Type B pancreatic cell (in vitro differentiated cells): ENCODE results near the gene NIM1K. TPM values are rescaled to one million over a fixed set of nuclear protein-coding genes. Genes with fewer than 3 reads are reported as not detected.
A peak's percentile ranks its signal among the peaks of the same experiment; 100 is the strongest.

Experiments used
- DNase-seq: peaks from one replicate; pipeline ENCODE4 v3.0.0; 2021; ENCODE audit warnings: mixed read lengths; ENCODE audit not compliant: unreplicated experiment; ENCODE audit errors: extremely low spot score
- H3K27ac Mint-ChIP-seq: 2 replicates; pipeline ENCODE4 v1.8.0; 2021; ENCODE audit warnings: mild to moderate bottlenecking, mixed read lengths
- H3K27me3 Mint-ChIP-seq: 2 replicates; pipeline ENCODE4 v1.8.0; 2021; ENCODE audit warnings: mixed read lengths
- H3K36me3 Mint-ChIP-seq: 2 replicates; pipeline ENCODE4 v1.8.0; 2021; ENCODE audit warnings: mixed read lengths
- H3K4me1 Mint-ChIP-seq: one replicate; pipeline ENCODE4 v1.8.0; 2021; ENCODE audit warnings: mixed read lengths; ENCODE audit not compliant: unreplicated experiment
- H3K4me3 Mint-ChIP-seq: 2 replicates; pipeline ENCODE4 v1.8.0; 2021; ENCODE audit warnings: mild to moderate bottlenecking, mixed read lengths
- H3K9me3 Mint-ChIP-seq: 2 replicates; pipeline ENCODE4 v1.8.0; 2021; ENCODE audit warnings: mixed read lengths
- total RNA-seq: library from RNA; stranded (reverse); gene quantifications from 2 replicates; pipeline ENCODE4 v1.2.1, GENCODE V29; 2021; ENCODE audit warnings: low replicate concordance
- TF ChIP-seq, protein P1 (sequence below): fragments of 200-600 bp; sonication (generic); conservative IDR thresholded peaks from 2 replicates; pipeline ENCODE4 v1.5.0; 2021; ENCODE audit warnings: antibody characterized with exemption, mild to moderate bottlenecking

The NIM1K gene
- total RNA-seq, 1 donor from 2014 or later, result 0.43 TPM

DNA sequence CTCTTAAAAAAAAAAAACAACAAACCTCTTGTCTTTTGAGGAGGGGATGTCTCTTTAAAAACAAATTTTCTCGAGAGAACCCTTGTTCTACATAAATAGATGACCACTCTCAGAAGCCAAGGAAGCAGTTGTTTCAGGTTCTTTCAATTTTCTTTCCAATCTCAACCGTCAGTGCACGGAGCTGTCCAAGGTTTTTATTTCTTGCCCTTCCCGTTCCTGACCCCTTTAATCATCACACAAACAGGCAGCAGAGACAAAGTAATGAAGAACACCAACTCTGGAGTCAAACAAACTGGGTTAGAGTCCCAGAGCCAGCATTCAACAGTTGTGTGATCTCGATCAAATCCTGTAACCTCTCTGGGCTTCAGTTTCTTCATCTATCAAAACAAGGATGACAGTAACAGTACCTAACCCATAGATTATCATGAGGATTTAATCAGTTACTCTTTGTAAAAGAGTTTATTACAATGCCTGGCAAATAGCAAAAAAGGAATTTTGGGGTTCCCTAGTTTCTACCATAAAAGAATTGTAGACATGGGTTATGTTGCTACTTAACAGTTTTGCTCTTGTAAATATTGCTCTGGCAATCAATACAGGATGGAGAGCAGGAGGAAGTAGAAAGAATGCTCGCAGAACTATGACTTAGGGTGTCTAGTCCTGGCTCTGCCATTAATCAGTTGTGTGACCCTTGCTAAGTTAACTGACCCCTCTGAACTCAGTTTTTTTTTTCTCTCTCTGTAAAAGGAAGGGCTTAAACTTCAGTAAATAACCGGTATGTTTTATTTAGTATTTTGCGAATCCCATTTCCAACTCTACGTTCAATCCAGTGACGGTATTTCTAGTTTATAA is 1.0 kb upstream of the NIM1K start:
- no peak for DNase-seq
- no peak overlapping the region for H3K27ac Mint-ChIP-seq
- TF ChIP-seq, protein P1, sequence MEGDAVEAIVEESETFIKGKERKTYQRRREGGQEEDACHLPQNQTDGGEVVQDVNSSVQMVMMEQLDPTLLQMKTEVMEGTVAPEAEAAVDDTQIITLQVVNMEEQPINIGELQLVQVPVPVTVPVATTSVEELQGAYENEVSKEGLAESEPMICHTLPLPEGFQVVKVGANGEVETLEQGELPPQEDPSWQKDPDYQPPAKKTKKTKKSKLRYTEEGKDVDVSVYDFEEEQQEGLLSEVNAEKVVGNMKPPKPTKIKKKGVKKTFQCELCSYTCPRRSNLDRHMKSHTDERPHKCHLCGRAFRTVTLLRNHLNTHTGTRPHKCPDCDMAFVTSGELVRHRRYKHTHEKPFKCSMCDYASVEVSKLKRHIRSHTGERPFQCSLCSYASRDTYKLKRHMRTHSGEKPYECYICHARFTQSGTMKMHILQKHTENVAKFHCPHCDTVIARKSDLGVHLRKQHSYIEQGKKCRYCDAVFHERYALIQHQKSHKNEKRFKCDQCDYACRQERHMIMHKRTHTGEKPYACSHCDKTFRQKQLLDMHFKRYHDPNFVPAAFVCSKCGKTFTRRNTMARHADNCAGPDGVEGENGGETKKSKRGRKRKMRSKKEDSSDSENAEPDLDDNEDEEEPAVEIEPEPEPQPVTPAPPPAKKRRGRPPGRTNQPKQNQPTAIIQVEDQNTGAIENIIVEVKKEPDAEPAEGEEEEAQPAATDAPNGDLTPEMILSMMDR, result no peak
- no peaks in the 10 kb centered on the region for H3K36me3 Mint-ChIP-seq
- H3K4me3 Mint-ChIP-seq, result peak overlapping the region; percentile 86
- peaks cover 48% of the 10 kb centered on the region for H3K27me3 Mint-ChIP-seq
- no peaks in the 10 kb centered on the region for H3K9me3 Mint-ChIP-seq
- H3K4me1 Mint-ChIP-seq, result peaks cover 18% of the 10 kb centered on the region

DNA sequence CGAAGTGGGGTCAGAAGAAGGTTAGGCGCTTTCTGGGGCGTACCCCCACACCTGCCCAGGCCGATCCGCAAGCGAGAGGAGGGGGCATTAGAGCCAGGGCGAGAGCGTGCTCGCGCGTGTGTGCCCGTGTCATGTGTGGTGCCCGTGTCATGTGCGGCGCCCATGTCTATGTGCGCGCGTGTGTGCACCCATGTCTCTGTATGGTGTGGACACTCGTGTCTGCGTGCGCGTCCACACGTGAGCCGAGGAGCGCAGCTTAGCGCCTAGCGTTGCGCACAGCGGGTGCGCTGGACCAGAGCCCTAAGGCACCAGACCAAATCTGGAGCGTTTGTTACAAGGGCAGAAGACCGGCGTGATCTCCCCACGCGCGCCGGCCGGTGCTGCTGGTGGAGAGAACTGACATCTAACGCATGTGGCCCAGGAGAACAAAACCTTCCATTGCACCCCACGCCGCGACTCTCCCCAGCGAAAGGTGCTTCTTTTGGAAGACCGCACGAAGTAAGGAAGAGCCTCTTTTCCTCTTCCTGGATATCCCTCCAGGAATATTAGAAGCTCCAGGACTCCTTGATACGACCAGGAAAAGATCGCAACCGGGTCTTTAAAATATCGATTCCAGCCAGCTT is 644 bp downstream of the NIM1K start:
- Mint-ChIP-seq H3K4me3 (peak overlapping the region; percentile 86), H3K36me3 (no peaks in the 10 kb centered on the region), H3K9me3 (no peaks in the 10 kb centered on the region), H3K27me3 (peaks cover 52% of the 10 kb centered on the region), H3K27ac (no peak overlapping the region), H3K4me1 (peaks cover 18% of the 10 kb centered on the region)
- TF ChIP-seq, protein P1, result no peak
- no peak for DNase-seq

DNA sequence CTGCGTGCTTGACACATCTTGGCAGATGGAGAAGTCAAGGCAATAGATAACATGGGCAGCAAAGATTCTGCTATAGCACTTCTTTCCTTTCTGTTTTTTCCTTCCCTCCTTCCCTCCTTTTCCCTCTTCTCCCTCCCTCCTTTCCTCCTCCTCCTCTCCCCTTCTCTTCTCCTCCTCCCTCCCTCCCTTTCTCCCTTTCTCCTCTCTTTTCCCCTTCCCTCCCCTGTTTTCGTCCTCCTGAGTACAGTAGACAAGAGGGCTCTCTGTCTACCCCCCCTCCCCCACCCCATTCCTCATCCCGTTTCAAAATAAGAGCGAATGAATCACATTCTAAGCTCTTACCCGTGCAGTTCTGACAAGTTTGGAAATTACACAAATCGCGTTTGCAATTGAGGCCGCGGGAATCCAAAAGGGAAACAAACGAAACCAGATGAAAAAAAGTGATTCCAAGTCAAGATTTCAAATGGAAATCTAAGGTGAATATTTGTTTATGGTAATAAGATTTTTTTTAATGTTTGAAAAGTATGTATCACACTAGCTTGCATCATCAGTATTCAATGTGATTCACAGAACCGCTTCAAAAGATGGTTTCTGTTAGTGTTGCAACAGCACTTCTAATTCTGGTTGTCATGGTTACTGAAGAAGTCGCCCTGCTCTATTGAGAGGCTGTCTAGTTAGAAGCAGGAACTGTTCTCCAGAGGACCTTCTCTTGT is 1.3 kb downstream of the NIM1K start:
- peaks cover 54% of the 10 kb centered on the region for H3K27me3 Mint-ChIP-seq
- no peaks in the 10 kb centered on the region for H3K9me3 Mint-ChIP-seq
- H3K4me3 Mint-ChIP-seq, result peak overlapping the region; percentile 86
- H3K27ac Mint-ChIP-seq, result peak overlapping the region; percentile 65
- DNase-seq, result no peak
- peaks cover 18% of the 10 kb centered on the region for H3K4me1 Mint-ChIP-seq
- TF ChIP-seq, protein P1, result no peak
- no peaks in the 10 kb centered on the region for H3K36me3 Mint-ChIP-seq

DNA sequence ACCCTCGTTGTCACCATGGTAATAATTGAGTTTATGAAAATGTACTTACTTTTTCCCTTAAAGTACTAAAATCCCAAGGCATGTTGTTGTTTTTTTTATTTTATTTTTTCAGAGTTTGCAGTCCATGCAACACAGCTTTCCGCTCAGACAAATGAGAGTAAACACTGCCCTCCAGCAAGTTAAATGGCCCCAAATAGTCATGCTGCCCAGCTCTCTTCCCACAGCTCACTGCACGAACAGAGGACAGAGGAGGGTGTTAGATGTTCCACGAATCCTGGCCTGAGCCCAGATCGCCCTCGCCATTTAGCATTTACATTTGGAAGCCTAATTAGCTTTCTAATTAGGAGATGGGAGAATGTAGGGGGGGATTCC is 1.9 kb downstream of the NIM1K start:
- Mint-ChIP-seq H3K36me3 (no peaks in the 10 kb centered on the region), H3K27me3 (peaks cover 54% of the 10 kb centered on the region), H3K9me3 (no peaks in the 10 kb centered on the region), H3K4me1 (peaks cover 18% of the 10 kb centered on the region), H3K4me3 (peak overlapping the region; percentile 86), H3K27ac (no peak overlapping the region)
- TF ChIP-seq, protein P1, result no peak
- no peak for DNase-seq

DNA sequence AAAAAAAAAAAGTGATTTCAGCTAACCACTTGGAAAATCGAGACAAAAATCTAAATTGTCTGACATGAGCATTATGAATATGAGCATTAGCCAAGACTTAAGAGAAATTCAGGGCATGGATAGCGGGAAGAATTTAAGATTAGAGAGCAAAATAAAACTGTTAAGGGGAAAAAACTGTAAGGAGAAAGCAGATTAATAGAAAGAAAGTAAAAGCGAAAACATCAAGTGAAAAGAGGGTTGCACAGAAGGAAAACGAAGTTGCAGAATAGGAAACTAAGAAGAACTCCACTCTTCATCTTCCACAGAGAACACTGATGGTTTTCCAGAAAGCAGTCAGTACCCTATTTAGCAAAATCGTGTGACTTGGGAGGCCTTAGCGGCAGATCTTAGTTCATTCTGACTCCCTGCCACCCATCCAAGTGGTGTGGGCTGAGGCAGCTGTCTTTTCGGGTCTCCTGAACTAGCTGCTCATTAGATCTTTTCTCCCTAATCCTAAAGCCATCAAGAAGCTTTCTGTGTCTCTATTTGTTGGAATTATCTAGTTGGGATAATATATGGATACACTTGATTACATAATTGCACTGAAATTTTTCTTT is 3.7 kb downstream of the NIM1K start:
- H3K27me3 Mint-ChIP-seq, result peaks cover 48% of the 10 kb centered on the region
- DNase-seq, result no peak

More for the DNA sequence above, 3.7 kb downstream of the NIM1K start:
- Mint-ChIP-seq H3K27ac (no peak overlapping the region), H3K9me3 (no peaks in the 10 kb centered on the region), H3K4me1 (peaks cover 16% of the 10 kb centered on the region), H3K36me3 (no peaks in the 10 kb centered on the region), H3K4me3 (no peak overlapping the region)
- TF ChIP-seq, protein P1, result no peak
